Parathyroid adenoma (tissue), 2 donors: Measurements from ENCODE around the gene IFITM5.
A peak's percentile ranks its signal among the peaks of the same experiment; 100 is the strongest.

Experiments used
- H2AFZ ChIP-seq: fragments of 300-600 bp; sonication (generic); one replicate; pipeline ENCODE4 v1.7.0; 2017; ENCODE audit warnings: antibody characterized with exemption, mild to moderate bottlenecking
- H3K27ac ChIP-seq: fragments of 300-600 bp; sonication (generic); one replicate; pipeline ENCODE4 v1.7.0; 2017
- H3K27me3 ChIP-seq: fragments of 300-600 bp; sonication (generic); one replicate; pipeline ENCODE4 v1.7.0; 2017; ENCODE audit warnings: low read length; ENCODE audit not compliant: control insufficient read depth, insufficient read depth
- H3K36me3 ChIP-seq: fragments of 300-600 bp; sonication (generic); one replicate; pipeline ENCODE4 v1.7.0; 2017; ENCODE audit warnings: low read length; ENCODE audit not compliant: control insufficient read depth, insufficient read depth
- H3K4me1 ChIP-seq: fragments of 300-600 bp; sonication (generic); one replicate; pipeline ENCODE4 v1.7.0; 2017; ENCODE audit warnings: control low read depth
- H3K4me2 ChIP-seq: fragments of 300-600 bp; sonication (generic); one replicate; pipeline ENCODE4 v1.7.0; 2017; ENCODE audit warnings: low read length
- H3K4me3 ChIP-seq: fragments of 300-600 bp; sonication (generic); one replicate; pipeline ENCODE4 v1.7.0; 2017; ENCODE audit warnings: low read depth, low read length
- H3K79me2 ChIP-seq: fragments of 300-600 bp; sonication (generic); one replicate; pipeline ENCODE4 v1.7.0; 2017; ENCODE audit warnings: control low read depth
- H3K9ac ChIP-seq: fragments of 300-600 bp; sonication (generic); one replicate; pipeline ENCODE4 v1.7.0; 2017; ENCODE audit warnings: mild to moderate bottlenecking
- H3K9me3 ChIP-seq: fragments of 300-600 bp; sonication (generic); one replicate; pipeline ENCODE4 v1.7.0; 2017; ENCODE audit warnings: low read length; ENCODE audit not compliant: control insufficient read depth
- CTCF ChIP-seq: fragments of 300-600 bp; sonication (generic); IDR thresholded peaks from one replicate; pipeline ENCODE4 v1.7.0; 2017; ENCODE audit warnings: antibody characterized with exemption, mild to moderate bottlenecking
- donor health status: primary hyperparathyroidism.

IFITM5 gene

GRCh38 chr11:328012-328411 lies 28.7 kb upstream of the IFITM5 start:
- no peaks in the 10 kb centered on the region for H3K36me3 ChIP-seq
- TF ChIP-seq CTCF = no peak
- H3K4me1 ChIP-seq = no peaks in the 10 kb centered on the region
- H2AFZ ChIP-seq = no peak overlapping the region
- no peaks in the 10 kb centered on the region for H3K79me2 ChIP-seq
- no peaks in the 10 kb centered on the region for H3K27me3 ChIP-seq
- no peak overlapping the region for H3K4me3 ChIP-seq
- H3K27ac ChIP-seq = no peak overlapping the region
- H3K9me3 ChIP-seq = no peaks in the 10 kb centered on the region
- H3K9ac ChIP-seq = no peak overlapping the region
- H3K4me2 ChIP-seq = no peak overlapping the region

DNA sequence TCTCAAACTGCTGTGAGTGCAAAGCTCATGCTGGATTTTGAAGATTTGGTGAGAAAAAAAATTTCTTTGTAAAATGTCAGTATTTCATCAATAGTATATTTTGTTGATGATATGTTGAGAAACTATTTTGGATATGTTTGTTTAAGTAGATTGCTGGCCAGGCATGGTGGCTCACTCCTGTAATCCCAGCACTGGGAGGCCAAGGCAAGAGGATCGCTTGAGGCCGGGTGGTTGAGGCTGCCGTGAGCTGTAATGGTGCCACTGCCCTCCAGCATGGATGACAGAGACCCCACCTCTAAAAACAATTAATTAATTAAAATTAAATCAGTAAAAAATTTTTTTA lies 28.2 kb upstream of the IFITM5 start:
- Histone ChIP-seq H3K4me2 (peak overlapping the region; percentile 51), H3K4me1 (no peaks in the 10 kb centered on the region), H3K4me3 (no peak overlapping the region), H3K27ac (peak overlapping the region; percentile 83), H2AFZ (peak overlapping the region; percentile 50), H3K27me3 (no peaks in the 10 kb centered on the region), H3K9ac (no peak overlapping the region), H3K9me3 (no peaks in the 10 kb centered on the region), H3K36me3 (no peaks in the 10 kb centered on the region), H3K79me2 (no peaks in the 10 kb centered on the region)
- no peak for TF ChIP-seq CTCF

GRCh38 chr11:326842-327580 lies 27.7 kb upstream of the IFITM5 start:
- H3K4me2 ChIP-seq = peak overlapping the region; percentile 51
- no peaks in the 10 kb centered on the region for H3K36me3 ChIP-seq
- no peaks in the 10 kb centered on the region for H3K79me2 ChIP-seq
- no peaks in the 10 kb centered on the region for H3K9me3 ChIP-seq
- H3K4me1 ChIP-seq = no peaks in the 10 kb centered on the region
- peak overlapping the region; percentile 83 for H3K27ac ChIP-seq
- no peak overlapping the region for H3K4me3 ChIP-seq
- TF ChIP-seq CTCF = no peak
- no peaks in the 10 kb centered on the region for H3K27me3 ChIP-seq
- no peak overlapping the region for H3K9ac ChIP-seq
- H2AFZ ChIP-seq = peak overlapping the region; percentile 50

GRCh38 chr11:326592-326841 lies 27.2 kb upstream of the IFITM5 start:
- no peak overlapping the region for H3K4me2 ChIP-seq
- peak overlapping the region; percentile 83 for H3K27ac ChIP-seq
- H2AFZ ChIP-seq = no peak overlapping the region
- H3K36me3 ChIP-seq = no peaks in the 10 kb centered on the region
- no peaks in the 10 kb centered on the region for H3K4me1 ChIP-seq
- H3K27me3 ChIP-seq = no peaks in the 10 kb centered on the region
- H3K4me3 ChIP-seq = no peak overlapping the region
- no peak overlapping the region for H3K9ac ChIP-seq
- no peak for TF ChIP-seq CTCF
- H3K79me2 ChIP-seq = no peaks in the 10 kb centered on the region
- H3K9me3 ChIP-seq = no peaks in the 10 kb centered on the region
